CD4-positive, alpha-beta T cell treated with Interleukin-10 for 1 hour (primary cell): Measurements from ENCODE around the gene CDC7.
"Not testable (repeated sequence)": the region's sequence is repeated elsewhere in the genome, so short reads cannot be mapped to it uniquely, and the experiment has no call there.

Experiments
- DNase-seq: peaks from one replicate; pipeline ENCODE4 v3.0.0-alpha.2; 2020

The CDC7 gene

DNA sequence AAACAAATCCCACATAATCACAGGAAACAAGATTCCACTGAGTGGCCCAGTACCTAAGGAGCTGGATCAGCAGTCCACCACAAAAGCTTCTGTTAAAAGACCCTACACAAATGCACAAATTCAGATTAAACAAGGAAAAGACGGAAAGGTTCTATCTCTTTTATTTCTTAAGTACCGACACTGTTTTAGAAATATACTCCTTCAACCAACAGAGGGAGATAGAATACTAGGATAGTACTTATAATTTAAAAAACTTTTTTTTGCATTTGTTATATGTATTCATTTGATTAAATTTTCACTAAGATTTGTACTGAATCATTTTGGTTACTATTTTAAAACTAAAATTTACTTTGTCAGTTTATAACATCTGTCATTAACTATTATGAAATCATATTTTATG lies 12.5 kb downstream of the CDC7 start:
- no peak for DNase-seq

DNA sequence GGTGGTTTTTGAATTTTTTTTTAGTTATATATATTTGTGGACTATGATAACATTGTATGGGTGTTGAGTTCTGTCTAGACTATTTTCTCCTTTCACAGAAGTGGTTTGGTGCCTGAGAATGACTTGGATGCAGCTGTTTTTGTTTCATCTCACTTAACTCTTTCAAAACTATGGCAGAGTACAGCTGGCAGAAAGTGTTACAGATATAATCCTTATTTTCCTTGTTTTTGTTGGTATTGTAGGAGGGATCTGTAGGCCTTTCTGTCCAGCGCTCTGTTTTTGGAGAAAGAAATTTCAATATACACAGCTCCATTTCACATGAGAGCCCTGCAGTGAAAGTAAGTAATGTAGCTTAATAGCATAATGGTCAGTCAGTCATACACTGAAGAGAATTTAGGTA lies 13.1 kb downstream of the CDC7 start:
- no peak for DNase-seq

DNA sequence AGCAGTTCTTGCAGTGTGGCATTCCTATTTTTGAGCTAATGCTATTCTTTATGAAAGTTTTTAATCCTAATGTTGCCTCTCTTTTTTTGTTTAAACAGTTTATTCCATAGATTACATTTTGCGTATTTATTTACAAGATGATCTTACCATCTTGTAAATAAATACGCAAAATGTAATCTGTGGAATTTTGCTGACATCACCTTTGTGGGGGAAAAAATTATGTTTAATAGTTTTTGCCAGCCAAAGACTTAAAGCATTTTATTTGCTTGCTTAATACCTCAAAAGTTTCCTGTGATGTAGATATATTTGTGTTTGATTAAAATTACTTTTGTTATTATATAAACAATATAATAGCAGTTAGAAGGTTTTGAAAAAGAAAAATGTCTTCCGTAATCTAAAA lies 15.3 kb downstream of the CDC7 start:
- DNase-seq: no peak

DNA sequence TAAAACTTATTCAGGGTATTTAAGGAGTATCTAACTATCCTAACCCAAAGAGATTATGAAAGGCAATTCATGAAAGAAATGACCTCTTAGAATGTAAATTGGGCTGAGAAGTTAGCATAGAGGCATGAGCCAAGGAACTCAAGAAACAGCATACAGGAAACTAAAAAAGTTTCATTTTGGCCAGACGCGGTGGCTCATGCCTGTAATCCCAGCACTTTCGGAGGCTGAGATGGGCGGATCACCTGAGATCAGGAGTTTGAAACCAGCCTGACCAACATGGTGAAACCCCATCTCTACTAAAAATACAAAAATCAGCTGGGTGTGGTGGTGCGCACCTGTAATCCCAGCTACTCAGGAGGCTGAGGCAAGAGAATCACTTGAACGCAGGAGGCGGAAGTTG lies 16.0 kb downstream of the CDC7 start:
- DNase-seq: not testable (repeated sequence)

DNA sequence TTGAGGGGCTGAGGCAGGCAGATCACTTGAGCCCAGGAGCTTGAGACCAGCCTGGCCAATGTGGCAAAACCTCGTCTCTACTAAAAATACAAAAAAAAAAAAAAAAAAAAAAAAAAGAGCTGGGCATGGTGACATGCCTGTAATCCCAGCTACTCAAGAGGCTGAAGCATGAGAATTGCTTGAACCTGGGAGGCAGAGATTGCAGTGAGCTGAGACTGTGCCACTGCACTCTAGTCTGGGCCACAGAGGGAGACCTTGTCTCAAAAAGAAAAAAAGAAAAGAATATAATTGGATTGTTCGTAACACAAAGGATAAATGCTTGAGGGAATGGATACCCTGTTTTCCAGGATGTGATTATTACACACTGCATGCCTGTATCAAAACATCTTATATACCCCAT lies 18.5 kb downstream of the CDC7 start:
- not testable (repeated sequence) for DNase-seq

DNA sequence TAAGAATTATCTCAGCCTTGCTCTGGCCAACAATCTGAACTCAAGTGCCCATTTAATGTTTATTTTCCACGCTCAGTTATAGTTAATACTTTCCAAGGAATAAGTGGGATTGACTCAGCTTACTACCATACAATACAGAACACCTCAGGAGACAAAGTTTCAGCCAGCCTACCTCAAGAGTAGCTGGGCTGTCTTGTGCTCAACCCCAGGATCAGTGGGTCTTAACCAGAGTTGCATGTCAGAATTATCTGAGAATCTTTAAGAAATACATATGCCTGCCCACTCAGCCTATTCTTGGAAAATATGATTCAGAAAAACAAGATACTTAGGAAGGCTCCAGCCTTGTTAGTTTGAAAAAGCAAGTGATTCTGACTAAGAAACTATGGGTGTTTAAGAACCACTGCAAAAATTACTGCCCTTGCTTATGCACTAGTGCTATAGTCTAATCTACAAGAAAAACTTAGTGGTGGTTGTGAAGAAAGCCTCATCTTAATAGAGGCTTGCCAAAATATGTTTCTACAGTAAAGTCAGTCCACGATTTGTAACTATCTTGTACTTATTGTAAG lies 20.4 kb downstream of the CDC7 start:
- no peak for DNase-seq

DNA sequence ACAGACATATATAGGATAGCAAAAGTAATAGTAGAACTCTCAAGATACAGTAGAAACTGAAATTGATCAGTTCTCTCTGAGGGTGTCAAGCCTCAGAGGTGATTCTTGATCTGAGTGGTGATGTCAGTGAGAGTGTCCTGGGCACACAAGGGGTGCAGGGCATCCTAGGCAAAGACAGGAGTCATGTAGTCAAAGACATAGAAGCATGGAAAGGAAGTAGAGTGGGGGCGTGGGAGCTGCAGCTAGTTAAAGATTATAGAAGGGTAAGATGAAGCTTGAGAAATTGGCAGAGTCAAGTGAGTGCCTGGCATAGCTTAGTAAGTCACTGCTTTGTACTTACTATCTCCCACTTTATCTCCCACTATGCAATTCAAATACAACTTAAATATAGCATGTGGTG lies 22.8 kb downstream of the CDC7 start:
- DNase-seq: no peak

DNA sequence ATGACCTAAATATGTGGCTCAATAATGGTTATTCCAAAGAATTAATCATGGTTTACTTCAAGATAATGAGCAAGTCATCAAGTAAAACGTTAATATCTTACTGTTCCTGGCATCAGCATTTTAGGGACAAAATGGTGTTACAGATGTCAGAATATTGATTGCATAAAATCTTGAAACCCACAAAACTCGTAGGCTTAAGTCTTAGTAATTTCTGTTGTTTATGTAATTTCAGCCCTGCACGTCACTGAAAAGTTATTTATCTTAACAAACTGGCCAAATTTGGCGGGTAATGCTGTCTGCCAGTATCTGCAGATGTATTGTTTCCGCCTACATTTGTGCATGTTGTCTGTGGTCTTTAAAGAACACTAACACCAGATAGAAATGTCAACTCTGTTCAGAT lies 25.8 kb downstream of the CDC7 start:
- no peak for DNase-seq

DNA sequence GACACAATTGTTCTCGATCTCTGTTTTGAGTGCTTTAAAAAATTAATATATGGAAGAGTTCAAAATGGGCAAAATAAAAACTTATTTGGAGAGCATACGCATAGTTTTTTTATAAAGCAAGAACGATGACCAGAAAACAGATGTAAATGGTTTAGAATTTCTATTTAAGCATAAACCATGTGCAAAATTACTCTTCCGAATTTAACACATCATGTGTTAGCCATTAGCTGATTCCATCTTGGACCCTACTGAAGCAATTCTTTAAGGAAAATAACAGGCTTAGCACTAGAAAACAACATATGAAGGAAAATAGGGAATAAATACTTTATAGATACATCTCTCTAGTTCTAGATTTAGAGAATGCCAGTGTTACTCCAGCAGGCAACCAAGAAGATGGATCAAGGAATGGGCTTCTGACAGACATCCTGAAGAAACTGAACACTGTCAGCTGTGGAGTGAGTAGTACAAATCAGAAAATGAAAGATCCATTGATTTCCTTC lies 26.7 kb downstream of the CDC7 start:
- DNase-seq: no peak

DNA sequence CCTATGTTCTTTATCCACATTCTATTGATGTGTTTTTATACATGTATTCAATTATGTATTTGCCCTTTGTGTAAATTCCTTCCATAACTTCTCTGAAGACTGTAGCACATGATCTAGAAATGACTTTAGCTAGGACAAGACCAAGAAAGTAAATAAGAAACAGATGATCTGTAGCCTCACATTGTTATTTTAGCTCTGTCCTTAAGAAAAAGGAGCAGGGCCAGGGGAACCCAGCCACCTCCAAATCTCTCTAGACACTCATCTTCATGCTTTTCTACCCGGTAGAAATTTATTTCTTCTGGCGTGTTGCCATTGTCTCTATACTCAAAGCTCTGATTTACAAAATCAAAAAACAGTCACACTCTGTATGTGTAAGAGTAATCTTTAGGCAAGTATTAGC lies 27.1 kb downstream of the CDC7 start:
- no peak for DNase-seq

DNA sequence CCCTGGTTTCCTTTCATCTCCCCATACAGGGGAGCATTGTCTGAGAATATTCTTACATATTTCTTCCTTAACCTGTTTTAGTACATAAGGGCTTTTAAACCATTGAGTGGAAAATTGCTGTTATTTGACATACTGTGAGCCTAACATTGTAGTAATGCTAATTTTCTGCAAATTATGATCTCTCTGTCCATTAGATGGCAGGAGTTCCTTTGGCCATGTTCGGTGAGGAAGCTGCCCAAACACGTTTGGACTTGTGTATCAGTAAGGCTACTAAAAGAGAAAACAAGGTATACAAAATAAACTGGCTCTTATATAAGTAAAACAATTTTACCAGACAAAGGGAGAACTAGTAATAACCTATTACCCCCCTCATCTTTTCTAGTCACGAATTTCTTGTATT lies 29.2 kb downstream of the CDC7 start:
- DNase-seq: peak; percentile 43

DNA sequence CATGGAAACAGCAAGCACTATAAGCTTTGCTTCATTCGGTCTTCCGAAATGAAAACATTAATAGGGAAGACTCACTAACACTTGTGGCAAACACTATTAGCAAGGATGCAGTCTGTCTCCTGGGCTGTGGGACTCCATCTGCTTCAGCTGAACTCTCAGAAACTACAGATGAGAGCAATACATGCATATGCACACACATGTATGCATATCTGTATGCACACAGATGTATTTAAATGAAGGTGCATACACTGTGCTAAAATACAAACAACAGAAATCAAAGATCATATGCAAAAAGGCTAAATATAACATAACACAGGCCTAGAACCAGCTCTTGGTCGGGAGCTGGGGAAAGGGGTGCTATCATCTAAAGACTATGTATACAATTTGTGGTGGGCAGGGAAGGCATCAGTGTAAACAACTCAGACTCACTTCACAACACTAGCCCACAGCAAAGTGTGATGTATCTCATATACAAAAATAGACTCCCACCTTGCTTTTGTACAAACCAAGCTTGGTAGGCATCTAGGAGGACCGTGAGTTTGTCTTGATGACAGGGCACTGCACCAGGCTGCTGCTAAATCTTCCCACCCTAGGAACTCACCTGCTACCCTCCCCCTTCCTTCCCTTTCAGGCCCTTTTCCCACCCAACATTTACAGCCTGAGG lies 32.8 kb downstream of the CDC7 start:
- DNase-seq: no peak

DNA sequence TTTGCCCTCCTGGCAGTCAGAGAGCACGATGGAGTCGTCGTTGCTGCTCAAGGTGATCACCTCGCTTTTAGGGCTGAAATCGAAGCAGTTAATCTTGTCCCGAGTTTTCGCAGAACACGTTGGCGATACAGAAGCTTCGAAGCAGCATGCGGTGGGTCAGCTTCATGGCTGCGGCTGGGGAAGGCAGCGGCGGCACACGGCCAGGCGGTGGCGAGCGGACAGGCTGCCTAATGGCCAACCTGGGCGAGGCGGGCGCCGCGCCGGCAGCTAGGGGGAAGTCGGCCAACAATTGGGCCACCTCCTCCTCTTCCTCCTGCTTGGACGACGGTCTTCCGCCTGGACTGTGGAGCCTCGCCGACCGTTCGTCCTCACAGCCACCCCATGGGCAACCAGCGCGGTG lies 34.8 kb downstream of the CDC7 start:
- no peak for DNase-seq

DNA sequence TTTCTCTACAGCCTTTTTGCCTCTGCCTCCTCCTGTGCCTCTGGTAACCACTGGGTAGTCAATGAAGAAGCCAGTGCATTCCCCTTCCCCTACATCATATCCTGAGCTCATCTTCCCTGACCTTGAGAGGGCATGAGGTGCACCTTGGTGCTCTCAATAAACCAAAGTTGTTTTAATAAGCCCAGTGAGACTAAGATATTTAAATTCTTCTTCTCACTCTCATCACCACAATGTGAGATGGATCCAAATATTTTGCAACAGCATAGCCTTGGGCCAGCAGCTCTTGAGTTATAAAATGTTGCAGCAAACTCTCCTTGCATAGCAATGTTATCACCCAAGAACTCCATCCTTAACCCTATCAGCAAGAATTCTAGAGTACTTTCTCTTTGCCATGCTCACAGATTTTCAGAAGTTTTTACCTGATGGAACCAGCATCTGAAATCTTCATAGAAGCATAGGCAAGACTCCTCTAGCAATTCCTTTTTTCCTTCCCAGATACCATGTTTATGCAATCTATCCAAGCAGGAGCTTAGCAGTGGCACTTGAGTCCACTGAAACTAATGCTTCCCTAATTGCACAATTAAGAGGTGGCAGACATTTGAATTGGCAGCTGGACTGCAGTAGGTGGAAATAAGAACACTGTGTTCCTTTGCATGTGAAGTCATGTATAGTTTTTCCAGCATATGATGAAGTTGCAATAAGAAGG lies 36.8 kb downstream of the CDC7 start:
- DNase-seq: no peak

DNA sequence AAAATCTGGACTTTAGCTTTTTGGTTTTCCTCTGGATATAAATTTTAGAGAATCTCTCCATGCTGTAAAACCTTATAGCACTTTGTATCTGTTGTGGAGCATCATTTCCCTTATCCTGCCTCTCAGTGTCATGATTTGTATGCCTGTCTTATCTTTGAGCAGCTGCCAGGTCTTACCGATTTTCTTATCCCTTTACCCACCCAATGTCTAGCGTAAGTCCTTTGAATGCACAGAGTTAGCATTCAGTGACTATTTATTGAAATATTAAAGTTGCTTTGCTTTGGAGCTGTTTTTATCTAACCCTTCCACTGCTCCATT lies 37.3 kb downstream of the CDC7 start:
- no peak for DNase-seq

DNA sequence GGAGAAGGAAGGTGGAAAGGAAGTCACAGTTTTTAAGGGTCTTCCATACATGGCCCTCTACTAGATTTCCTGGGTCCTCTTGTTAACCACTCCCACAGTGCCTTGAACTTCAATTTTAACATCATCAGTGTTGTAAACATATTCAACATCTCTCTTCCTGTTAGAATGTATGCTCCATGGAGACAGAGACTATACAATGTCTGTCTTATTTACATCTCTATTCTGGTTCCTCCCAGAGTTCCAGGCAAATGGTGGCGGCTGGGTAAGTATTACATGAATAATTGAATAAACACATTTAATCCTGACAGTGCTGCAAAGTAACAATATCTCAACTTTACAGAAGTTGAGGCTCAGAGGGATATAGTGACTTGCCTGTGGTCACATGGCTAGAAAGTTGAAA lies 40.3 kb downstream of the CDC7 start:
- no peak for DNase-seq

DNA sequence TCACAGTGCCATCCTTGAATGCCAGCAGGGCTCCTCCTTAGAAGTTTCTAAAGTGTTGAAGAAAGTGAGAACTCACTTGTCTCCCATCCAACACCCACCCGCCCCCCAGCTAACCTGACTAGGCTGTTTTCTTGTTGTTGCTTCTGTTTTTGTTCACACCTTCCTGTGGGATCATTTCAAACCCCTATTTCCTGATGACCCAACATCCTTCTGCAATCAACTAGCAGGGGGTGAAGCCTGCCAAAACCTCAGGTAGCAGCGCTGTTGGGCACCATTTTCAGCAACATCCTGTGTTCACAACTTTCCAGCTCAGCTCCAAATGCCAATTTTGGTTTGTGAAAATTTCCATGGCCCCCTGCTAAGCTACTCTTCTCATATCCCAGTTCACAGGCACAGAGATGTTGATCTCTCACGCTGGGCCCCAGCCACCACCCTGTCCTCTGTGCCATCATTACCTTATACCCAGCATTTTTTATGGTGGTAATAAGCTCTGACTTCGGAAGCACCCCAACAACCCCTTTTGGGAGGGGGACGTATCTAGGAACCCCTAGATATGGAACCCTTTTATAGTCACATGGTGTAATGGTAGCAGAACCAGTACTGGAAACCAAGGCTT lies 41.4 kb downstream of the CDC7 start:
- DNase-seq: no peak

DNA sequence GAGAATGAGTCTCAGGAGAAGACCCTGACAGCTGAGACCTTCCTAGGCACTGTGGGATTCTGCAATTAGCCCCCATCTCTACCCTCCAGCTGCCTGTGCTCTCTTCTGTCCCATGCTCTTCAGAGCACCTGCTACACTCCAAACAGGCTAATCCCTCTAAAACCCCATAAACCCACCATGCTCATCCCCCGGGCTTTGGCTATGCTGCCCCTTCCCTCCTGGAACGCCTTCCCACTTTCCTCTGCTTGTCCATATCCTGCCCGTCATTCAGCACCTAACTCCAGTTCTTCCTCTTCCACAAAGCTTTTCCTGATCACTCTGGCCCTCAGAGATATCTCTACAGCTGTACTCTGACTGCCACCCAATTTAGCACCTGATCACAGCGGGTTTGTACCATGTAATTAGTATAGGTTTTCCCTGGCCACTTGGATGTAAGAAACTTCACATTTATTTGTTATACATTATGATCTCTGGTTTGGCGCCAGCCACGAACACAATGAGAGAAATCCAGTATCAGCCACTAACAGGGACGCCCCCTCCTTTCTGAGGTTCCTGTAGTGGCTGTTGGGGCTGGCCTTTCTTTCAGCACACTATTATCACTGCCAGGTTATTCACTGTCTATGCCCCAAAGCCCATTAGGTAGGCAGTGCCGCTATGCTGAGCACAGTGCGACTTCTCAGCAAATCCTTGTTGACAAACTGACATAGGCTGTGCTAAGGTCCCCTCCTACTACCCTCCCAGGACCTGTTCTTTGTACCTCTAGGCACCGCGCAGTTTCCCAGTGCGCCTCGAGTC lies 45.1 kb downstream of the CDC7 start:
- no peak for DNase-seq

DNA sequence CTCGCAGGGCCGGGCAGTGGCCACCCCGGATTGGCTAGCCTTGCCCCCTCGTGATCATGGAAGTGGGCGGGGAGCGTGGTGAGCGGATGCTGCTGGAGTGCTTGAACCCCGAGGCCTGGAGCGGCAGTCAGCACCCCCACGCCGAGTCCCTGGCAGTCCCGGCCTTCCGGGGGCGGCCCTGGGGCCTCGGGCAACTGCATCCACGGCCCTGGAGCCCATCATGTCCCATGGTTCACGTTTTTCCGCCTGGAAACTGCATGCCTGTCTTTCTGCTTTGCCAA lies 45.6 kb downstream of the CDC7 start:
- no peak for DNase-seq

DNA sequence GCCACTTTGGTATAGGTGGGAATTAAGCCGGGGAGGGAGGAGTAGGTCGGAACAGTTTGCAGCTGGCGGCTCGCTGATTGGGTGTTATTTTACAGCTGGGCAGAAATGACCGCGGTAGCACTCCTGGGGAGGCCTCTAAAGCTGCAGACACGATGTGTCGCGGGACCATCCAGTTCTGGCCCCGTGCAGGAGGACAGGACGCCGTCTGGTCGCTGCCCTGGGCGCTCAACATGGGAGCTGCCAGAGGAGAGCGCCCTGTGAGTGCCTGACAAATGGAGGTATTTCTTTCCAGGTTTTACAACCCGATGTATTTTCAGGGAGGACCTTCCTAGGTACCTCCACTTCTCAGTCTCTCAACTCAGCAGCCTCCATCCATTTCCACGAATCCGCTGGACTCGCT lies 46.2 kb downstream of the CDC7 start:
- DNase-seq: no peak

DNA sequence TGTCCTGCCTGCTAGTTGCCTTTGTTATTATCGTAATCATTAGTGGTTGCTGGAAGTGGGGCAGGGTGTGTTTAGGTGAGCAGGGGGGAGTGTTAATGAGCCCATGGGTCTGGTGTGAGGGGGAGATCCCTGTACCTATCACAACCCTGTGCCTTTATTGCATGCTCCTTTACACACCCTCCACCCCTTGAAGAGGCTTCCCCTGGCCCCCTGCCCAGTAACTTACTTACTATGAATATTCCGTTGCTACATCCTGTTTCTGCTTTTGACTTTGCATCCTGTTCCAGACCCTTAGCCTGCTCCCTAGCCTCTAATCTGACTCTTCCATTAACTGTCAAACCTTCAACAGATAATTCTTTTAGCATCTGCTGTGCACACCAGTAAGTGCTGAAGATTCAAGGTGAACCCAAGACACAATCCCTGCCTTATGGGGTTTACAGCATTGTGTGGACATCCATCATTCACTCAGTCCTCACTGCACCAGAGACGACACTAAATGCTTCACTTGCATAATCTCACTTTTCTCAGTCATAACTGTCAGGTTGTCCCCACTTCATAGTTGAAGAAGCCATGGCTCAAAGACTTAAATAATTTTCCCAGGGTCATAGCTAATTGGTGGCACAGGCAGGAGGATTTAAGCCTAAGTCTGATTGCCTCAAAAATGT lies 47.9 kb downstream of the CDC7 start:
- peak; percentile 48 for DNase-seq

DNA sequence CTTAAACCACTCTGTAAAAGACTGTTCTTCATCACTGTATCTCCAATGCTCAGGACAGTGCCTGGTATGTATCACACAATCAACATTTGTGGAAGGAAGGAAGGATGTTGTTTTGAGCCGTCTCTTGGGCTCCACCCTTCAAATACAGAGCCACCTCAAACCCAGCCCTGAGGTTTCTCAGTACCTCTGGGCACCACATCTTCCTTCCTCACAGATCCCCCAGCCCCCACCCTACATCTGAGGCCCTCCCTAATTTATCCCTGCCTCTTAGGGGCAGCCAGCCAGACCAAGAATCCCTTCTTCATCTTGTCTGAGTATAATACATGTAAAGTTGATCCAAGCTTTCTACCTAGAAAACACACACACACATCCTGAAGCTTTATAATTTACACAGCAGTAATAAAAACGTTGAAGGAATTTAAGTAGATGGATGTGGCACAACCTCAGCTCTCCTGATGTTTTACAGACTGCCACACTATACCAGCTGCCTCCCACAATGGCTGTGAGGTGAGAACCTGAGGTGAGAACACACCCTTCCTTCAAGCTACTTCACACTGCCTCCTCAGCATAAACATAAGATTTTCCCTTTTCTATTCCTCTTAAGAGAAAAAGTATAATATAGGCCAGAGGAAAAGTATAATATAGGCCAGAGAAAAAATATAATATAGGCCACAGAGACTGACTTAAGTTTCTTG lies 48.5 kb downstream of the CDC7 start:
- DNase-seq: peak; percentile 58
